NT2/D1 (cell line): ENCODE measurements around the gene RASD1.

Experiments used
- YY1 ChIP-seq: IDR thresholded peaks from 2 replicates; pipeline ENCODE4 v1.6.1; 2011; ENCODE audit not compliant: insufficient read length, insufficient read depth
- ZNF274 ChIP-seq: IDR thresholded peaks from 2 replicates; pipeline ENCODE4 v1.6.1; 2011; ENCODE audit warnings: mild to moderate bottlenecking, low read depth, low read length

DNA sequence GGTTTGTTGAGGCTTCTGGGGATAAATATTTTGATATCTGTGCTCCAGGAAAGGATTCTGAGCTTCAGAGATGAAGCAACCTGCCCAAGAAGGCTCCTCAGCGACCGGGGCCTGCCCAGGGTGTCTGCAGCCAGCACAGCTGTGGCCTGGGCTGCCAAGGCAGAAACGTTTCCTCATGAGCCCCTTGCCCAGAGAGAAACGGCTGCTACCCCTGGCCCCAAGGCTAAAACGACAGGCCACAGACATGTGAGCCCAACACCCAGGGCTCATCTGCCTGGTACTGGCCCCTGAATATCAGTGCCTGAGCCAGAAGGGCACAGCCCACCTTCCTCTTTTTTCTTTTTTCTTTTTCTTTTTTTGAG, 45.4 kb upstream of the RASD1 start:
- TF ChIP-seq ZNF274 (no peak), YY1 (no peak)
